CD8-positive, alpha-beta memory T cell (primary cell): ENCODE measurements around the gene SPHK1. TPM values are rescaled to one million over a fixed set of nuclear protein-coding genes. Genes with fewer than 3 reads are reported as not detected.

Source experiments
- CTCF ChIA-PET: fragments of 350-600 bp; sonication (Branson Sonifier 250); formaldehyde crosslinking; loops from one replicate; lab custom pipeline; 2021; ENCODE audit warnings: antibody characterized with exemption; lab: Charles Lee
- POLR2A ChIA-PET: fragments of 350-600 bp; sonication (Branson Sonifier 250); formaldehyde crosslinking; loops from one replicate; lab custom pipeline; 2021; ENCODE audit warnings: antibody characterized with exemption; lab: Charles Lee
- DNase-seq, 5 donors: peaks; one replicate each; pipeline versions ENCODE4 v3.0.0 to v3.0.0-alpha.2; 2020 to 2022; ENCODE audit warnings: mixed read lengths in 1 of 5
- H3K27ac ChIP-seq: one replicate; pipeline ENCODE4 v1.7.0; 2013; ENCODE audit warnings: low read depth, mild to moderate bottlenecking, low read length, moderate library complexity
- H3K27me3 ChIP-seq: 2 replicates; pipeline ENCODE4 v1.7.0; 2013; ENCODE audit warnings: low read length, mild to moderate bottlenecking; ENCODE audit not compliant: insufficient read depth, poor library complexity, severe bottlenecking
- H3K36me3 ChIP-seq: 2 replicates; pipeline ENCODE4 v1.7.0; 2013; ENCODE audit warnings: mild to moderate bottlenecking, low read length, moderate library complexity; ENCODE audit not compliant: insufficient read depth
- H3K4me1 ChIP-seq: 2 replicates; pipeline ENCODE4 v1.7.0; 2013; ENCODE audit warnings: mild to moderate bottlenecking, low read length, moderate library complexity; ENCODE audit not compliant: insufficient read depth
- H3K4me3 ChIP-seq: 2 replicates; pipeline ENCODE4 v1.7.0; 2013; ENCODE audit warnings: mild to moderate bottlenecking, low read length
- H3K9me3 ChIP-seq: 2 replicates; pipeline ENCODE4 v1.7.0; 2013; ENCODE audit warnings: mild to moderate bottlenecking, low read length
- H3K27ac Mint-ChIP-seq, 8 donors: one replicate each; pipeline ENCODE4 v1.8.0; 2020 to 2021; ENCODE audit warnings: mixed read lengths in 8 of 8, mild to moderate bottlenecking in 6 of 8, inconsistent platforms in 3 of 8, moderate library complexity in 3 of 8
- H3K27me3 Mint-ChIP-seq, 2 donors: one replicate each; pipeline ENCODE4 v1.8.0; 2020 to 2021; ENCODE audit warnings: mixed read lengths in 2 of 2, mild to moderate bottlenecking in 1 of 2, moderate library complexity in 1 of 2
- H3K36me3 Mint-ChIP-seq, 3 donors: one replicate each; pipeline ENCODE4 v1.8.0; 2020 to 2021; ENCODE audit warnings: mixed read lengths in 3 of 3, inconsistent platforms in 1 of 3, mild to moderate bottlenecking in 1 of 3
- H3K4me1 Mint-ChIP-seq, 3 donors: one replicate each; pipeline ENCODE4 v1.8.0; 2020 to 2021; ENCODE audit warnings: mixed read lengths in 3 of 3, inconsistent platforms in 1 of 3, mild to moderate bottlenecking in 1 of 3
- H3K4me3 Mint-ChIP-seq, 7 donors: one replicate each; pipeline ENCODE4 v1.8.0; 2020 to 2021; ENCODE audit warnings: mixed read lengths in 7 of 7, mild to moderate bottlenecking in 6 of 7, moderate library complexity in 4 of 7, inconsistent platforms in 2 of 7
- H3K9me3 Mint-ChIP-seq, 5 donors: one replicate each; pipeline ENCODE4 v1.8.0; 2020 to 2022; ENCODE audit warnings: mixed read lengths in 5 of 5, mild to moderate bottlenecking in 3 of 5, moderate library complexity in 2 of 5, inconsistent platforms in 1 of 5
- polyA plus RNA-seq: library from polyadenylated mRNA; unstranded; fragments of 300-500 nt; fragmentation: Illumina TruSeq; gene quantifications from one replicate; pipeline ENCODE4 v1.2.3, GENCODE V29; 2021
- total RNA-seq, 2 experiments: library from RNA; stranded (reverse); gene quantifications; one replicate each; pipeline ENCODE4 v1.2.3, GENCODE V29; 2021

Gene SPHK1
- total and polyA plus RNA-seq, 3 experiments from 2014 or later, result 0.76 to 18.7 (median 17.2) TPM

DNA sequence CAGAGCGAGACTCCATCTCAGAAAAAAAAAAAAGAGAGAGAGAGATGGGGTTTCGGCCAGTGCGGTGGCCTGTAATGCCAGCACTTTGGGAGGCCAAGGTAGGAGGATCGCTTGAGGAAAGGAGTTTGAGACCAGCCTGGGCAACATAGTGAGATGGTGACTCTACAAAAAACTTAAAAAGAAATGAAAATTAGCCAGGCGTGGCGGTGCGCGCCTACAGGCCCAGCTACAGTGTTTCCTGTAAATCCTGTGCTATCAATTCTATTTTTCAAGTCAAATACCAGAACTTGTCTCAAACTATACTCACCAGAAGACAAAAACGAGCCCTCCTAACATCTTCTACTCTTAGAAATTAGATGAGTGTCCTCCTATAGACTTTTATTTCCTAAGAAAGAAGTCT is 49.3 kb downstream of the SPHK1 start:
- Mint-ChIP-seq H3K36me3 (peaks cover 0 to 18% (median 2%) of the 10 kb centered on the region in 3 donors), H3K27me3 (no peaks in the 10 kb centered on the region), H3K4me1 (peaks cover 15 to 50% (median 39%) of the 10 kb centered on the region in 3 donors), H3K9me3 (no peaks in the 10 kb centered on the region), H3K27ac (no peak overlapping the region), H3K4me3 (peak overlapping the region in 1 of 7 donors; percentile 10)
- no peak for DNase-seq
- ChIA-PET CTCF (no interaction called here), POLR2A (no interaction called here)
- Histone ChIP-seq H3K4me3 (no peak overlapping the region), H3K4me1 (no peaks in the 10 kb centered on the region), H3K27me3 (no peaks in the 10 kb centered on the region), H3K36me3 (no peaks in the 10 kb centered on the region), H3K27ac (no peak overlapping the region), H3K9me3 (no peaks in the 10 kb centered on the region)

DNA sequence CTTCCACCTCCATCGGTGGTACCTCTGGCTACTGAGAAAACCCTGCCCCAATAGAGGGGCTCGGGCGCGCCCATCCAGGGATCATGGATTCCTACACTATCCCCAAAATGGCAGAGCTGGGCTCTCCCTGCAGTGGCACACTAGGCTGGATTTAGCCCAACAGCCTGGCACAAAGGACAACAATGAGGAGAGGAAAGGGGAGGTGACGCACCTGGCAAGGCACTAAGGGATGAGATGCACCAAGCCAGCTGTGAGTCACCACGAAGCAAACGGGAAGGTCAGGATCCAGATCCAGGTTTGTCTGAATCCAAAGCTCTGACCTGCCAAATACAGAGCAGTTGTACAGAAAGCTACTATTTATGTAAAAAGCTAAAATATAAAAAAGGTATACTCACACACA is 50.5 kb downstream of the SPHK1 start:
- H3K36me3 ChIP-seq, result no peaks in the 10 kb centered on the region
- no peaks in the 10 kb centered on the region for H3K9me3 Mint-ChIP-seq
- no peaks in the 10 kb centered on the region for H3K9me3 ChIP-seq
- H3K4me1 Mint-ChIP-seq, result peaks cover 20 to 59% (median 49%) of the 10 kb centered on the region in 3 donors
- H3K4me3 Mint-ChIP-seq, result no peak overlapping the region
- peaks cover 4% of the 10 kb centered on the region for H3K4me1 ChIP-seq
- no peak for DNase-seq
- H3K27me3 ChIP-seq, result no peaks in the 10 kb centered on the region
- H3K27ac ChIP-seq, result no peak overlapping the region
- no peaks in the 10 kb centered on the region for H3K27me3 Mint-ChIP-seq
- H3K4me3 ChIP-seq, result no peak overlapping the region
- CTCF ChIA-PET, result interaction anchor here (0.6 to 1.3 kb wide), 2 partner anchors 46 to 1130 kb away, joined by 3 to 6 read pairs; no protein-coding TSS in a partner anchor
- no peak overlapping the region for H3K27ac Mint-ChIP-seq
- peaks cover 0 to 22% (median 2%) of the 10 kb centered on the region in 3 donors for H3K36me3 Mint-ChIP-seq
- POLR2A ChIA-PET, result interaction anchor here (0.6 kb wide), 1 partner anchor 122 kb away, joined by 4 read pairs; no protein-coding TSS in a partner anchor

DNA sequence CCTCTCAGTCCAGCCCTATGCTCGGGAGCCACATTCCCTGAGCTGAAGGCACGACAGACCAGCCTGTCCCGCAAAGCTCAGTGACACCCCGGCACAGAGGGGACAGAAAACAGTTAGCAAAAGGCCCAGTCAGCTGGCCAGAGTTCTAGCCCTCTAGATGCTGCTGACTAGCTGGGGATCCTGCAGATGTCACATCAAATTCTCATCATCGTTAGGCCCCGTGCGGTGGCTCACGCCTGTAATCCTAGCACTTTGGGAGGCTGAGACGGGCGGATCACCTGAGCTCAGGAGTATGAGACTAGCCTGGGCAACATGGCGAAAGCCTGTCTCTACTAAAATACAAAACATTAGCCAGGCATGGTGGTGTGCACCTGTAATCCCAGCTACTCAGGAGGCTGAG is 51.3 kb downstream of the SPHK1 start:
- no peaks in the 10 kb centered on the region for H3K36me3 ChIP-seq
- no peak for DNase-seq
- Mint-ChIP-seq H3K27ac (no peak overlapping the region), H3K36me3 (peaks cover 0 to 20% (median 2%) of the 10 kb centered on the region in 3 donors), H3K9me3 (no peaks in the 10 kb centered on the region), H3K4me1 (peaks cover 19 to 60% (median 46%) of the 10 kb centered on the region in 3 donors), H3K27me3 (no peaks in the 10 kb centered on the region), H3K4me3 (no peak overlapping the region)
- CTCF ChIA-PET, result interaction anchor here (0.5 to 1.2 kb wide), 3 partner anchors 38 to 302 kb away, joined by 3 to 5 read pairs (median 3); no protein-coding TSS in a partner anchor
- H3K9me3 ChIP-seq, result no peaks in the 10 kb centered on the region
- no peaks in the 10 kb centered on the region for H3K27me3 ChIP-seq
- H3K27ac ChIP-seq, result no peak overlapping the region
- no peak overlapping the region for H3K4me3 ChIP-seq
- peaks cover 5% of the 10 kb centered on the region for H3K4me1 ChIP-seq
- POLR2A ChIA-PET, result no interaction called here

Other genes starting within 250 kb of the SPHK1 start
- under 1 TPM; 0.64 to 0.94 TPM for gene FOXJ1, start 243.4 kb upstream of the SPHK1 start, total RNA-seq
- 0.68 TPM for gene FOXJ1, start 243.4 kb upstream of the SPHK1 start, polyA plus RNA-seq
- gene RNF157, start 144.1 kb upstream of the SPHK1 start, total RNA-seq, result 10 to 100 TPM; 13.9 TPM
- gene RNF157, start 144.1 kb upstream of the SPHK1 start, polyA plus RNA-seq, result 10.7 TPM
- gene UBALD2, start 119.3 kb upstream of the SPHK1 start, total RNA-seq, result 100 to 1,000 TPM; 125 to 133 TPM
- gene UBALD2, start 119.3 kb upstream of the SPHK1 start, polyA plus RNA-seq, result 8.7 TPM
- gene QRICH2, start 76.3 kb upstream of the SPHK1 start, total RNA-seq, result 1 to 10 TPM; 2.4 to 2.5 TPM
- 0.22 TPM for gene QRICH2, start 76.3 kb upstream of the SPHK1 start, polyA plus RNA-seq
- 10 to 100 TPM; 46.9 to 48.3 TPM for gene PRPSAP1, start 30.7 kb upstream of the SPHK1 start, total RNA-seq
- gene PRPSAP1, start 30.7 kb upstream of the SPHK1 start, polyA plus RNA-seq, result 63.3 TPM
- 10 to 100 TPM; 33.6 to 35.0 TPM for gene UBE2O, start 68.5 kb downstream of the SPHK1 start, total RNA-seq
- gene UBE2O, start 68.5 kb downstream of the SPHK1 start, polyA plus RNA-seq, result 14.9 TPM
- gene AANAT, start 83.0 kb downstream of the SPHK1 start, total RNA-seq, result not detected
- gene AANAT, start 83.0 kb downstream of the SPHK1 start, polyA plus RNA-seq, result not detected
- gene RHBDF2, start 116.8 kb downstream of the SPHK1 start, total RNA-seq, result 10 to 100 TPM; 38.2 to 42.5 TPM
- gene RHBDF2, start 116.8 kb downstream of the SPHK1 start, polyA plus RNA-seq, result 38.4 TPM
- not detected for gene CYGB, start 153.1 kb downstream of the SPHK1 start, total RNA-seq
- gene CYGB, start 153.1 kb downstream of the SPHK1 start, polyA plus RNA-seq, result 0.23 TPM
- under 1 TPM; 0.38 to 0.53 TPM for gene PRCD, start 155.4 kb downstream of the SPHK1 start, total RNA-seq
- 1.2 TPM for gene PRCD, start 155.4 kb downstream of the SPHK1 start, polyA plus RNA-seq
- gene ST6GALNAC2, start 201.3 kb downstream of the SPHK1 start, total RNA-seq, result 1 to 10 TPM in 1 of 2 experiments, under 1 TPM in 1; 0.83 to 1.0 TPM
- 2.9 TPM for gene ST6GALNAC2, start 201.3 kb downstream of the SPHK1 start, polyA plus RNA-seq